Activated gamma-delta T cell treated with anti-CD3 and anti-CD28 coated beads, Interleukin-2, amount 50 U/mL, for 16 hours (primary cell): ENCODE data around the gene MLLT3.

Source experiments
- DNase-seq: peaks from one replicate; pipeline ENCODE4 v3.0.0-alpha.2; 2020; ENCODE audit warnings: low read depth

MLLT3 gene

GRCh38 chr9:20553558-20554149, 68.6 kb downstream of the MLLT3 start:
- DNase-seq = no peak

GRCh38 chr9:20552874-20553557, 69.3 kb downstream of the MLLT3 start:
- no peak for DNase-seq

GRCh38 chr9:20551835-20552234, 70.5 kb downstream of the MLLT3 start:
- DNase-seq = no peak

- DNase-seq = no peak
These were observed 71.1 kb downstream of the MLLT3 start for GRCh38 chr9:20551236-20551635.

- no peak for DNase-seq
These were observed 72.0 kb downstream of the MLLT3 start for GRCh38 chr9:20550326-20550725.

- DNase-seq = no peak
These were observed 73.2 kb downstream of the MLLT3 start for GRCh38 chr9:20549053-20549452.

GRCh38 chr9:20545023-20545622, 77.2 kb downstream of the MLLT3 start:
- no peak for DNase-seq

- DNase-seq = no peak
These were observed 82.0 kb downstream of the MLLT3 start for GRCh38 chr9:20540169-20540863.

- no peak for DNase-seq
These were observed 83.3 kb downstream of the MLLT3 start for GRCh38 chr9:20538956-20539355.

GRCh38 chr9:20538092-20538491, 84.2 kb downstream of the MLLT3 start:
- DNase-seq = no peak

GRCh38 chr9:20537294-20537693, 85.0 kb downstream of the MLLT3 start:
- DNase-seq = no peak

- DNase-seq = no peak
These were observed 89.7 kb downstream of the MLLT3 start for GRCh38 chr9:20532584-20532983.

- DNase-seq = no peak
These were observed 92.5 kb downstream of the MLLT3 start for GRCh38 chr9:20529837-20530236.

- no peak for DNase-seq
These were observed 94.0 kb downstream of the MLLT3 start for GRCh38 chr9:20528253-20528652.

GRCh38 chr9:20526500-20527319, 95.6 kb downstream of the MLLT3 start:
- DNase-seq = no peak

- no peak for DNase-seq
These were observed 97.5 kb downstream of the MLLT3 start for GRCh38 chr9:20524776-20525175.

GRCh38 chr9:20518737-20519136, 103.6 kb downstream of the MLLT3 start:
- no peak for DNase-seq

GRCh38 chr9:20513126-20513913, 109.0 kb downstream of the MLLT3 start:
- no peak for DNase-seq

GRCh38 chr9:20512636-20513035, 109.7 kb downstream of the MLLT3 start:
- no peak for DNase-seq

GRCh38 chr9:20512106-20512505, 110.2 kb downstream of the MLLT3 start:
- DNase-seq = no peak

GRCh38 chr9:20511686-20512085, 110.6 kb downstream of the MLLT3 start:
- no peak for DNase-seq
